ENCODE measurements around the gene UBE2D1.

DNA sequence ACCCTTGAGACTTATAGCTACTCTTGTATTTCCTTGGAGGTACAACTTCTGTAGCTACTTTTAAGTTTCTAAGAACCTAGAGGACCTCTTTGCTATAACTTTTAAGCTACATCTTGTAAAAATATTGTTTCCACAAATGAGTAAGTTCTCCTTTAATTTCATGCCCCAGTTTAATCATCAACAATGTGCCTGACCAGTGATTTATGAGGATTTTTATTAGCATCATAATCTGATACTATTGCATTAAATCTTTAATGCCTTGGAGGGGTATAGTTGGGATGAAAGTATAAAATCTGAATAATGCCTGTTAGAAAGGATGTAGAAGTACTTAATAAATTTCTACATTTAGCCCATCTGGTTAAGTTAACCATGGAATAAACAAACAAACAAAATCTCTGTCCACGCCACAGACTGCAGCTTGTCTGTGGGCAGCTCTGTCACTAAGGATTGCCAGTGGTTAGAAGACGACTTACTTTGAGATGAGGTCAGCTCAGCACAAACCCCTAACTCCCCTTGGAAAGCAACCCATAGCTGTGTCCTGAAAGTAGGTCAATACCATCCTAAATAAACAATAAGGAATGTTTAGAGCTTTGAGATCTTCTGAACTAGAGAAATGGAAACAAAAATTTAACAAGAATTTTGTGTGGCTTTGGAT is 18.3 kb downstream of the UBE2D1 start:
- TF ChIP-seq, protein P1, sequence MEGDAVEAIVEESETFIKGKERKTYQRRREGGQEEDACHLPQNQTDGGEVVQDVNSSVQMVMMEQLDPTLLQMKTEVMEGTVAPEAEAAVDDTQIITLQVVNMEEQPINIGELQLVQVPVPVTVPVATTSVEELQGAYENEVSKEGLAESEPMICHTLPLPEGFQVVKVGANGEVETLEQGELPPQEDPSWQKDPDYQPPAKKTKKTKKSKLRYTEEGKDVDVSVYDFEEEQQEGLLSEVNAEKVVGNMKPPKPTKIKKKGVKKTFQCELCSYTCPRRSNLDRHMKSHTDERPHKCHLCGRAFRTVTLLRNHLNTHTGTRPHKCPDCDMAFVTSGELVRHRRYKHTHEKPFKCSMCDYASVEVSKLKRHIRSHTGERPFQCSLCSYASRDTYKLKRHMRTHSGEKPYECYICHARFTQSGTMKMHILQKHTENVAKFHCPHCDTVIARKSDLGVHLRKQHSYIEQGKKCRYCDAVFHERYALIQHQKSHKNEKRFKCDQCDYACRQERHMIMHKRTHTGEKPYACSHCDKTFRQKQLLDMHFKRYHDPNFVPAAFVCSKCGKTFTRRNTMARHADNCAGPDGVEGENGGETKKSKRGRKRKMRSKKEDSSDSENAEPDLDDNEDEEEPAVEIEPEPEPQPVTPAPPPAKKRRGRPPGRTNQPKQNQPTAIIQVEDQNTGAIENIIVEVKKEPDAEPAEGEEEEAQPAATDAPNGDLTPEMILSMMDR (IDR thresholded peaks at IDR 0.05; ENCODE audit: borderline replicate concordance, extremely low read depth, low read length, poor library complexity, severe bottlenecking) = no peak
- no peak for TF ChIP-seq EZH2 (IDR thresholded peaks at IDR 0.05; ENCODE audit: borderline replicate concordance, low read depth, low read length, severe bottlenecking)

Measured in DND-41 (cell line).